Astrocyte of the spinal cord (primary cell): ENCODE measurements around the gene ACIN1.

Experiments used
- DNase-seq: peaks from one replicate; pipeline ENCODE4 v3.0.0; 2011; ENCODE audit warnings: low read depth, low spot score
- H3K4me3 ChIP-seq: 2 replicates; pipeline ENCODE4 v1.5.1; 2011; ENCODE audit warnings: low read depth, mild to moderate bottlenecking, low read length, moderate library complexity
- CTCF ChIP-seq: IDR thresholded peaks from 2 replicates; pipeline ENCODE4 v1.5.1; 2012; ENCODE audit warnings: low read depth, mild to moderate bottlenecking, low read length, inconsistent platforms
- in situ Hi-C: cut with HindIII; loops from 2 replicates; pipeline ENCODE4 v1.10.0; 2017; ENCODE audit warnings: low sequenced_read_pairs

Gene ACIN1

GRCh38 chr14:23044840-23045239 is 50.1 kb downstream of the ACIN1 start:
- no peak for DNase-seq
- in situ Hi-C loops = no loop called here
- H3K4me3 ChIP-seq = no peak overlapping the region
- TF ChIP-seq CTCF = no peak

GRCh38 chr14:23043754-23044153 is 51.2 kb downstream of the ACIN1 start:
- no peak for DNase-seq
- in situ Hi-C loops = no loop called here
- no peak for TF ChIP-seq CTCF
- H3K4me3 ChIP-seq = no peak overlapping the region

GRCh38 chr14:23043145-23043544 is 51.8 kb downstream of the ACIN1 start:
- no peak for DNase-seq
- H3K4me3 ChIP-seq = no peak overlapping the region
- in situ Hi-C loops = no loop called here
- no peak for TF ChIP-seq CTCF

GRCh38 chr14:23042162-23042965 is 52.6 kb downstream of the ACIN1 start, which contains the start of gene PSMB11:
Gene PSMB11, plus strand, starts transcription at chr14:23042212. Its CDS starts 14 bp downstream, at chr14:23042226.
- in situ Hi-C loops = no loop called here
- no peak for DNase-seq
- TF ChIP-seq CTCF = no peak
- H3K4me3 ChIP-seq = no peak within 1 kb of the TSS

GRCh38 chr14:23041729-23042128 is 53.2 kb downstream of the ACIN1 start:
- H3K4me3 ChIP-seq = no peak overlapping the region
- in situ Hi-C loops = no loop called here
- no peak for DNase-seq
- TF ChIP-seq CTCF = no peak

GRCh38 chr14:23040100-23040499 is 54.8 kb downstream of the ACIN1 start:
- no peak overlapping the region for H3K4me3 ChIP-seq
- in situ Hi-C loops = no loop called here
- no peak for TF ChIP-seq CTCF
- no peak for DNase-seq
